ENCODE measurements around the gene APPL1. TPM values are rescaled to one million over a fixed set of nuclear protein-coding genes. Genes with fewer than 3 reads are reported as not detected.

The APPL1 gene
- total and polyA plus RNA-seq, 2 experiments from 2014 or later, result 35.6 to 55.8 TPM

DNA sequence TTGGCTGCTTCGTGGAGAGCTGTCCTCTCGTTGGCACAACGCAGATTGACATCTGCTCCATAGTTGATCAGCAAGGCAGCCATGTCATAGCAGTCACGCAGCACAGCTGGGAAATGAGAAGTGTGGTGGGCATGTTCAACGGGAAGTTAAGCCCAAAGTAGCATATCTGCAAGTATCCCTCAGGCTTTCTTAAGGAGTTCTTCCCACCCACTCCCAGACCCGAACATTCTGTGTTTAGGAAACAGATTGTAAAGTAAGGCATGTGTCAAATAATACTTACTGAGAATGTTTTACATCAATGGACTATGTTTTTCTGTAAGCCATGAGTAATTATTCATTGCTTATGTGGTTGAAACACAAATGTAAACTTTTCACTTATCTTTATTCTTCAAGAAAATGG, 55.8 kb downstream of the APPL1 start:
- Histone ChIP-seq H2AFZ (no peak overlapping the region), H3K4me1 (ENCODE audit: insufficient read depth) (peaks cover 8% of the 10 kb centered on the region), H3K4me2 (ENCODE audit: unreplicated experiment) (no peak overlapping the region), H4K20me1 (ENCODE audit: insufficient read depth) (no peaks in the 10 kb centered on the region), H3K9me2 (ENCODE audit: insufficient read depth) (no peaks in the 10 kb centered on the region; the same call in 1 of the 2 replicates), H3K9ac (no peak overlapping the region), H3K36me3 (ENCODE audit: low read depth) (no peaks in the 10 kb centered on the region), H3K79me2 (ENCODE audit: insufficient read depth) (no peaks in the 10 kb centered on the region), H3K4me3 (no peak overlapping the region), H3K27ac (no peak overlapping the region), H3K27me3 (replicated peaks; ENCODE audit: insufficient read depth) (no peaks in the 10 kb centered on the region), H3F3A (ENCODE audit: insufficient read depth) (no peaks in the 10 kb centered on the region), H3K9me3 (ENCODE audit: low read depth) (no peaks in the 10 kb centered on the region)
- WGBS, 2 experiments (ENCODE audit: low coverage in 1 of 2, low lambda C conversion rate in 2 of 2, missing lambda C conversion rate in 2 of 2), result 62 to 74% methylated on average over 6 of the region's 6 CpGs
- in situ Hi-C loops (cut with MboI), result no loop called here
- no peak for DNase-seq
- no peak for TF ChIP-seq EZH2phosphoT487 (IDR thresholded peaks at IDR 0.05; ENCODE audit: insufficient read depth, low read depth)
- TF ChIP-seq EZH2 (IDR thresholded peaks at IDR 0.05; ENCODE audit: insufficient read depth, poor library complexity, severe bottlenecking), result no peak

GRCh38 chr3:57287205-57287604, 59.7 kb downstream of the APPL1 start:
- no peaks in the 10 kb centered on the region for H3K4me1 ChIP-seq (ENCODE audit: insufficient read depth)
- H4K20me1 ChIP-seq (ENCODE audit: insufficient read depth), result no peaks in the 10 kb centered on the region
- in situ Hi-C loops (cut with MboI), result no loop called here
- no peaks in the 10 kb centered on the region for H3F3A ChIP-seq (ENCODE audit: insufficient read depth)
- H3K4me3 ChIP-seq, result no peak overlapping the region
- no peaks in the 10 kb centered on the region for H3K27me3 ChIP-seq (replicated peaks; ENCODE audit: insufficient read depth)
- H2AFZ ChIP-seq, result no peak overlapping the region
- H3K79me2 ChIP-seq (ENCODE audit: insufficient read depth), result no peaks in the 10 kb centered on the region
- TF ChIP-seq EZH2 (IDR thresholded peaks at IDR 0.05; ENCODE audit: insufficient read depth, poor library complexity, severe bottlenecking), result no peak
- no peak for TF ChIP-seq EZH2phosphoT487 (IDR thresholded peaks at IDR 0.05; ENCODE audit: insufficient read depth, low read depth)
- 70 to 78% methylated on average over 2 of the region's 2 CpGs for WGBS, 2 experiments (ENCODE audit: low coverage in 1 of 2, low lambda C conversion rate in 2 of 2, missing lambda C conversion rate in 2 of 2)
- H3K27ac ChIP-seq, result no peak overlapping the region
- H3K9me2 ChIP-seq (ENCODE audit: insufficient read depth), result no peaks in the 10 kb centered on the region; the same call in 1 of the 2 replicates
- no peak overlapping the region for H3K9ac ChIP-seq
- no peaks in the 10 kb centered on the region for H3K36me3 ChIP-seq (ENCODE audit: low read depth)
- DNase-seq, result no peak
- no peak overlapping the region for H3K4me2 ChIP-seq (ENCODE audit: unreplicated experiment)
- no peaks in the 10 kb centered on the region for H3K9me3 ChIP-seq (ENCODE audit: low read depth)

DNA sequence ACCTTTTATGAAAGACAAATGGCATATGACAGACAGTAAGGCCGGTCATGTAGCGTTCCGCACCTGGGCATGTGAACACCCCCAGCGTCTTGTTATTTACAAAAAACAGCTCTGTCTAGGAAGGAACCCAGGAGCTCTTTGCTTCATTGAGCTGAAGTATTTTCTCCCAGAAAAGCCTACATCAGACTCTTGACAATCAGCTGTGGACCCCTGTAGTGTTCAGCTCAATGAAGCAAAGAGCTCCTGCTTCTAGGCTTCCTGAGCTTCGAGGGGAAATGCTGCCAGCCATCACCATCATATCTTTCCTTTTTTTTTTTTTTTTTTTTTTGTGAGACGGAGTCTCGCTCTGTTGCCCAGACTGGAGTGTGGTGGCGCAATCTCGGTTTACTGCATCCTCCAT, 60.9 kb downstream of the APPL1 start:
- Histone ChIP-seq H3K9ac (no peak overlapping the region), H3K27me3 (replicated peaks; ENCODE audit: insufficient read depth) (no peaks in the 10 kb centered on the region), H3K9me3 (ENCODE audit: low read depth) (no peaks in the 10 kb centered on the region), H3K4me1 (ENCODE audit: insufficient read depth) (no peaks in the 10 kb centered on the region), H3K4me2 (ENCODE audit: unreplicated experiment) (no peak overlapping the region), H3K79me2 (ENCODE audit: insufficient read depth) (no peaks in the 10 kb centered on the region), H3K36me3 (ENCODE audit: low read depth) (no peaks in the 10 kb centered on the region), H2AFZ (no peak overlapping the region), H4K20me1 (ENCODE audit: insufficient read depth) (no peaks in the 10 kb centered on the region), H3K9me2 (ENCODE audit: insufficient read depth) (no peaks in the 10 kb centered on the region; the same call in 1 of the 2 replicates), H3K4me3 (no peak overlapping the region), H3F3A (ENCODE audit: insufficient read depth) (no peaks in the 10 kb centered on the region), H3K27ac (no peak overlapping the region)
- TF ChIP-seq EZH2phosphoT487 (IDR thresholded peaks at IDR 0.05; ENCODE audit: insufficient read depth, low read depth) (no peak), EZH2 (IDR thresholded peaks at IDR 0.05; ENCODE audit: insufficient read depth, poor library complexity, severe bottlenecking) (no peak)
- DNase-seq, result no peak
- in situ Hi-C loops (cut with MboI), result no loop called here
- WGBS, 2 experiments (ENCODE audit: low coverage in 1 of 2, low lambda C conversion rate in 2 of 2, missing lambda C conversion rate in 2 of 2), result 78 to 86% methylated on average over 7 to 9 of the region's 9 CpGs

GRCh38 chr3:57292159-57292896, 64.8 kb downstream of the APPL1 start, which contains the start of gene ASB14:
Gene ASB14 (minus strand): TSS chr3:57292685. CDS start chr3:57292033, 652 bp downstream.
- H3K4me2 ChIP-seq (ENCODE audit: unreplicated experiment), result no peak within 1 kb of the TSS

More at GRCh38 chr3:57292159-57292896, 64.8 kb downstream of the APPL1 start, which contains the start of gene ASB14:
- Histone ChIP-seq H2AFZ (no peak within 1 kb of the TSS), H3K4me3 (no peak within 1 kb of the TSS), H3K79me2 (ENCODE audit: insufficient read depth) (no peaks in the 10 kb centered on the region), H3K27me3 (replicated peaks; ENCODE audit: insufficient read depth) (no peaks in the 10 kb centered on the region), H4K20me1 (ENCODE audit: insufficient read depth) (no peaks in the 10 kb centered on the region), H3K4me1 (ENCODE audit: insufficient read depth) (no peaks in the 10 kb centered on the region), H3K36me3 (ENCODE audit: low read depth) (no peaks in the 10 kb centered on the region), H3K27ac (no peak within 1 kb of the TSS), H3F3A (ENCODE audit: insufficient read depth) (no peaks in the 10 kb centered on the region), H3K9ac (no peak within 1 kb of the TSS), H3K9me3 (ENCODE audit: low read depth) (no peaks in the 10 kb centered on the region), H3K9me2 (ENCODE audit: insufficient read depth) (no peaks in the 10 kb centered on the region)
- in situ Hi-C loops (cut with MboI), result no loop called here
- 86 to 88% methylated on average over 1 of the region's 1 CpG for WGBS, 2 experiments (ENCODE audit: low coverage in 1 of 2, low lambda C conversion rate in 2 of 2, missing lambda C conversion rate in 2 of 2)
- DNase-seq, result no peak
- TF ChIP-seq EZH2phosphoT487 (IDR thresholded peaks at IDR 0.05; ENCODE audit: insufficient read depth, low read depth) (no peak), EZH2 (IDR thresholded peaks at IDR 0.05; ENCODE audit: insufficient read depth, poor library complexity, severe bottlenecking) (no peak)
